ENCODE measurements around the gene ZNF638.

Gene ZNF638

GRCh38 chr2:71457123-71457915 lies 125.7 kb downstream of the ZNF638 start (continued):
- TF ChIP-seq ZNF239 (tag by site-specific recombination; IDR thresholded peaks at IDR 0.05) (no peak), ZNF423 (tag by site-specific recombination; IDR thresholded peaks at IDR 0.05) (no peak)
- TF ChIP-seq, protein P1, sequence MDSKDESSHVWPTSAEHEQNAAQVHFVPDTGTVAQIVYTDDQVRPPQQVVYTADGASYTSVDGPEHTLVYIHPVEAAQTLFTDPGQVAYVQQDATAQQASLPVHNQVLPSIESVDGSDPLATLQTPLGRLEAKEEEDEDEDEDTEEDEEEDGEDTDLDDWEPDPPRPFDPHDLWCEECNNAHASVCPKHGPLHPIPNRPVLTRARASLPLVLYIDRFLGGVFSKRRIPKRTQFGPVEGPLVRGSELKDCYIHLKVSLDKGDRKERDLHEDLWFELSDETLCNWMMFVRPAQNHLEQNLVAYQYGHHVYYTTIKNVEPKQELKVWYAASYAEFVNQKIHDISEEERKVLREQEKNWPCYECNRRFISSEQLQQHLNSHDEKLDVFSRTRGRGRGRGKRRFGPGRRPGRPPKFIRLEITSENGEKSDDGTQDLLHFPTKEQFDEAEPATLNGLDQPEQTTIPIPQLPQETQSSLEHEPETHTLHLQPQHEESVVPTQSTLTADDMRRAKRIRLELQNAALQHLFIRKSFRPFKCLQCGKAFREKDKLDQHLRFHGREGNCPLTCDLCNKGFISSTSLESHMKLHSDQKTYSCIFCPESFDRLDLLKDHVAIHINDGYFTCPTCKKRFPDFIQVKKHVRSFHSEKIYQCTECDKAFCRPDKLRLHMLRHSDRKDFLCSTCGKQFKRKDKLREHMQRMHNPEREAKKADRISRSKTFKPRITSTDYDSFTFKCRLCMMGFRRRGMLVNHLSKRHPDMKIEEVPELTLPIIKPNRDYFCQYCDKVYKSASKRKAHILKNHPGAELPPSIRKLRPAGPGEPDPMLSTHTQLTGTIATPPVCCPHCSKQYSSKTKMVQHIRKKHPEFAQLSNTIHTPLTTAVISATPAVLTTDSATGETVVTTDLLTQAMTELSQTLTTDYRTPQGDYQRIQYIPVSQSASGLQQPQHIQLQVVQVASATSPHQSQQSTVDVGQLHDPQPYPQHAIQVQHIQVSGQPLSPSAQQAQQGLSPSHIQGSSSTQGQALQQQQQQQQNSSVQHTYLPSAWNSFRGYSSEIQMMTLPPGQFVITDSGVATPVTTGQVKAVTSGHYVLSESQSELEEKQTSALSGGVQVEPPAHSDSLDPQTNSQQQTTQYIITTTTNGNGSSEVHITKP (tag by site-specific recombination; IDR thresholded peaks at IDR 0.05): no peak

DNA sequence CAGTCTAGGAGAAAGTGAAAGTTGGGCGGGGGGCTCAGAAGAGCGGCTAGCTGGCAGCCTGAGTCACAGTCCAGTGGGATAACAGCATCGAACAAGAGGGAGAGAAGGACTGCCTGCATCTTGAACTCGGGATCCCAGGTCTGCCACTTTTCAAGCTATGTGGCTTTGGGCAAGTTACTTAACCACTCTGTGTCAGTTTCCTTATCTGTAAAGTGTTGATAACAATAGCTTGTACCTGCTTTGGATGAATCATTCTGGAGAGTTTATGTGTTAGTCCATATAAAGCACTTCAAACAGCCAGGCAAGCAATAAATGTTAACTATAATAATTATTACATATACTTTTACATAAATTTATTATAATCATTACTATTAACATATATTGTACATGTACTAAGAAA lies 126.3 kb downstream of the ZNF638 start:
- Histone ChIP-seq H3K27ac (ENCODE audit: extremely low read depth, low read depth, low read length) (no peak overlapping the region), H3K36me3 (ENCODE audit: control insufficient read depth in 2 of 2, insufficient read depth in 1 of 2, low read length in 2 of 2) (no peaks in the 10 kb centered on the region), H3K4me1 (ENCODE audit: control insufficient read depth, insufficient read depth, low read length) (0 out of 2 replicates have a peak, but pooled peaks cover 2% of the 10 kb centered on the region), H3K4me3 (ENCODE audit: low read depth, low read length) (no peak overlapping the region), H3K9me3 (ENCODE audit: control insufficient read depth, insufficient read depth, low read depth, low read length) (no peaks in the 10 kb centered on the region)
- CTCF ChIA-PET: interaction anchor here (0.6 to 2.2 kb wide), 3 partner anchors 53 to 849 kb away, joined by 3 to 8 read pairs (median 3); partner anchors contain the start of gene ZNF638
- TF ChIP-seq ZNF629 (tag by site-specific recombination; IDR thresholded peaks at IDR 0.05) (no peak), ZNF121 (tag by site-specific recombination; IDR thresholded peaks at IDR 0.05) (no peak), SCRT2 (tag by site-specific recombination; IDR thresholded peaks at IDR 0.05) (no peak), BCL11B (tag by site-specific recombination; IDR thresholded peaks at IDR 0.05; ENCODE audit: low read depth) (no peak), ZNF138 (tag by site-specific recombination; IDR thresholded peaks at IDR 0.05; ENCODE audit: borderline replicate concordance) (no peak), ZNF580 (tag by site-specific recombination; IDR thresholded peaks at IDR 0.05) (no peak), ZBTB20 (tag by site-specific recombination; IDR thresholded peaks at IDR 0.05) (no peak), SALL2 (tag by site-specific recombination; IDR thresholded peaks at IDR 0.05; ENCODE audit: borderline replicate concordance) (no peak), GLI2 (tag by site-specific recombination; IDR thresholded peaks at IDR 0.05; ENCODE audit: borderline replicate concordance, low read depth) (no peak), AEBP2 (tag by site-specific recombination; IDR thresholded peaks at IDR 0.05; ENCODE audit: borderline replicate concordance) (no peak), ZNF626 (tag by site-specific recombination; IDR thresholded peaks at IDR 0.05) (no peak), KLF16 (tag by site-specific recombination; IDR thresholded peaks at IDR 0.05) (no peak), ZNF549 (tag by site-specific recombination; IDR thresholded peaks at IDR 0.05) (no peak), BCL11A (tag by site-specific recombination; IDR thresholded peaks at IDR 0.05; ENCODE audit: low read depth) (no peak)
- POLR2A ChIA-PET: no interaction called here
